Caco-2 (cell line): Measurements from ENCODE around the gene MIS12. TPM values are rescaled to one million over a fixed set of nuclear protein-coding genes. Genes with fewer than 3 reads are reported as not detected.

Experiments
- BruUV-seq: library from RNA; stranded (reverse); fragments of 400-500 nt; replicated peaks from 2 replicates; lab custom pipeline; 2021; lab: Mats Ljungman, UMichigan
- CTCF ChIA-PET: fragments of 300-600 bp; sonication (Branson Sonifier 250); formaldehyde crosslinking; loops from one replicate; lab custom pipeline; 2022; ENCODE audit warnings: antibody characterized with exemption; lab: Charles Lee
- POLR2A ChIA-PET: fragments of 300-600 bp; sonication (Branson Sonifier 250); formaldehyde crosslinking; loops from one replicate; lab custom pipeline; 2022; ENCODE audit warnings: antibody characterized with exemption; lab: Charles Lee
- DNase-seq, 2 experiments: peaks; one replicate each; pipeline versions ENCODE4 v3.0.0 to v3.0.0-alpha.2; 2020 to 2022
- H3K27me3 ChIP-seq: replicated peaks from 2 replicates; pipeline ENCODE4 v1.6.0; 2011; ENCODE audit warnings: low read length; ENCODE audit not compliant: control insufficient read depth, insufficient read depth
- H3K36me3 ChIP-seq: 2 replicates; pipeline ENCODE4 v1.5.1; 2011; ENCODE audit warnings: low read length; ENCODE audit not compliant: control insufficient read depth, insufficient read depth
- H3K4me1 ChIP-seq: fragments of 250-450 bp; sonication (Bioruptor Pico); 2 replicates; pipeline ENCODE4 v1.5.1; 2020; ENCODE audit warnings: mild to moderate bottlenecking
- H3K4me3 ChIP-seq: 2 replicates; pipeline ENCODE4 v1.5.1; 2011; ENCODE audit warnings: low read depth, mild to moderate bottlenecking, control low read depth, low read length
- H3K9me3 ChIP-seq: fragments of 250-450 bp; sonication (Bioruptor Pico); 2 replicates; pipeline ENCODE4 v1.5.1; 2020; ENCODE audit warnings: mild to moderate bottlenecking, moderate library complexity
- H3K27ac Mint-ChIP-seq: one replicate; pipeline ENCODE4 v1.8.0; 2022; ENCODE audit warnings: mixed read lengths; ENCODE audit not compliant: unreplicated experiment
- H3K27me3 Mint-ChIP-seq: one replicate; pipeline ENCODE4 v1.8.0; 2022; ENCODE audit warnings: mixed read lengths; ENCODE audit not compliant: insufficient read depth, unreplicated experiment
- H3K36me3 Mint-ChIP-seq: one replicate; pipeline ENCODE4 v1.8.0; 2022; ENCODE audit warnings: mild to moderate bottlenecking, mixed read lengths; ENCODE audit not compliant: insufficient read depth, unreplicated experiment
- H3K4me1 Mint-ChIP-seq: one replicate; pipeline ENCODE4 v1.8.0; 2022; ENCODE audit warnings: low read depth, mixed read lengths; ENCODE audit not compliant: unreplicated experiment
- H3K4me3 Mint-ChIP-seq: one replicate; pipeline ENCODE4 v1.8.0; 2022; ENCODE audit warnings: mild to moderate bottlenecking, moderate library complexity, mixed read lengths; ENCODE audit not compliant: unreplicated experiment
- H3K9me3 Mint-ChIP-seq: one replicate; pipeline ENCODE4 v1.8.0; 2022; ENCODE audit warnings: mixed read lengths; ENCODE audit not compliant: unreplicated experiment
- CTCF ChIP-seq, 2 experiments: fragments of 200-600 bp in 1 of 2; IDR thresholded peaks; 1 replicate in 1 of 2; 2 replicates in 1 of 2; pipeline versions ENCODE4 v1.5.1 to v1.8.0; 2011 to 2022; ENCODE audit warnings: antibody characterized with exemption in 1 of 2, control low read depth in 1 of 2, inconsistent platforms in 1 of 2, low read depth in 1 of 2, low read length in 1 of 2, mild to moderate bottlenecking in 1 of 2, moderate library complexity in 1 of 2; ENCODE audit not compliant: insufficient read depth in 1 of 2, severe bottlenecking in 1 of 2, unreplicated experiment in 1 of 2
- intact Hi-C: fragments of 100-400 bp; cut with micrococcal nuclease; formaldehyde crosslinking; loops from one replicate; pipeline ENCODE4 v1.10.0; 2022; ENCODE audit not compliant: unreplicated experiment
- total RNA-seq: library from RNA; stranded (reverse); gene quantifications from 2 replicates; pipeline ENCODE4 v1.2.3, GENCODE V29; 2022

MIS12 gene
- total RNA-seq, 1 experiment from 2014 or later = 11.7 TPM

- BruUV-seq = no TSS peak
- Mint-ChIP-seq H3K9me3 (no peaks in the 10 kb centered on the region), H3K27me3 (no peaks in the 10 kb centered on the region), H3K27ac (no peak overlapping the region), H3K4me3 (no peak overlapping the region), H3K36me3 (peaks cover 21% of the 10 kb centered on the region), H3K4me1 (no peaks in the 10 kb centered on the region)
- no peaks in the 10 kb centered on the region for H3K4me1 ChIP-seq
- no peak for TF ChIP-seq CTCF (IDR thresholded peaks at IDR 0.05; ENCODE audit: insufficient read depth in 1 of 2, low read depth in 1 of 2, low read length in 1 of 2, severe bottlenecking in 1 of 2, unreplicated experiment in 1 of 2)
- intact Hi-C loops = no loop called here
- no peaks in the 10 kb centered on the region for H3K36me3 ChIP-seq
- H3K4me3 ChIP-seq = no peak overlapping the region
- ChIA-PET POLR2A (no interaction called here), CTCF (no interaction called here)
- DNase-seq = no peak
- no peaks in the 10 kb centered on the region for H3K27me3 ChIP-seq
- no peaks in the 10 kb centered on the region for H3K9me3 ChIP-seq
Observed at GRCh38 chr17:5472511-5472910, 13.9 kb upstream of the MIS12 start.

- no peak for DNase-seq
- no peaks in the 10 kb centered on the region for H3K4me1 ChIP-seq
- H3K4me1 Mint-ChIP-seq = no peaks in the 10 kb centered on the region
- ChIA-PET POLR2A (no interaction called here), CTCF (no interaction called here)
- H3K36me3 ChIP-seq = no peaks in the 10 kb centered on the region; the same call in 1 of the 2 replicates
- no peaks in the 10 kb centered on the region for H3K27me3 Mint-ChIP-seq
- intact Hi-C loops = no loop called here
- no peak overlapping the region for H3K4me3 Mint-ChIP-seq
- peaks cover 30% of the 10 kb centered on the region for H3K36me3 Mint-ChIP-seq
- no peaks in the 10 kb centered on the region for H3K9me3 ChIP-seq
- no peaks in the 10 kb centered on the region for H3K9me3 Mint-ChIP-seq
- TF ChIP-seq CTCF (IDR thresholded peaks at IDR 0.05; ENCODE audit: insufficient read depth in 1 of 2, low read depth in 1 of 2, low read length in 1 of 2, severe bottlenecking in 1 of 2, unreplicated experiment in 1 of 2) = no peak
- H3K27me3 ChIP-seq = no peaks in the 10 kb centered on the region
- BruUV-seq = no TSS peak
- H3K4me3 ChIP-seq = no peak overlapping the region
- no peak overlapping the region for H3K27ac Mint-ChIP-seq
Observed at GRCh38 chr17:5473906-5474305, 12.5 kb upstream of the MIS12 start.

GRCh38 chr17:5478992-5479391 lies 7.4 kb upstream of the MIS12 start:
- intact Hi-C loops = no loop called here

More at GRCh38 chr17:5478992-5479391, 7.4 kb upstream of the MIS12 start:
- H3K9me3 ChIP-seq = no peaks in the 10 kb centered on the region
- Mint-ChIP-seq H3K27ac (no peak overlapping the region), H3K27me3 (no peaks in the 10 kb centered on the region), H3K36me3 (peaks cover 52% of the 10 kb centered on the region), H3K4me3 (no peak overlapping the region), H3K9me3 (no peaks in the 10 kb centered on the region), H3K4me1 (no peaks in the 10 kb centered on the region)
- ChIA-PET POLR2A (no interaction called here), CTCF (no interaction called here)
- no TSS peak for BruUV-seq
- no peak for TF ChIP-seq CTCF (IDR thresholded peaks at IDR 0.05; ENCODE audit: insufficient read depth in 1 of 2, low read depth in 1 of 2, low read length in 1 of 2, severe bottlenecking in 1 of 2, unreplicated experiment in 1 of 2)
- H3K27me3 ChIP-seq = no peaks in the 10 kb centered on the region
- H3K36me3 ChIP-seq = no peaks in the 10 kb centered on the region; the same call in 1 of the 2 replicates
- H3K4me1 ChIP-seq = no peaks in the 10 kb centered on the region
- no peak for DNase-seq
- H3K4me3 ChIP-seq = no peak overlapping the region
